ENCODE data around the gene CDH4. TPM values are rescaled to one million over a fixed set of nuclear protein-coding genes. Genes with fewer than 3 reads are reported as not detected.

Gene CDH4
- total and polyA plus RNA-seq, 9 of the 15 experiments (the other 6 are each of a cell fraction or from before 2014, with no cell fraction given) = 0.04 TPM; not detected in 8

DNA sequence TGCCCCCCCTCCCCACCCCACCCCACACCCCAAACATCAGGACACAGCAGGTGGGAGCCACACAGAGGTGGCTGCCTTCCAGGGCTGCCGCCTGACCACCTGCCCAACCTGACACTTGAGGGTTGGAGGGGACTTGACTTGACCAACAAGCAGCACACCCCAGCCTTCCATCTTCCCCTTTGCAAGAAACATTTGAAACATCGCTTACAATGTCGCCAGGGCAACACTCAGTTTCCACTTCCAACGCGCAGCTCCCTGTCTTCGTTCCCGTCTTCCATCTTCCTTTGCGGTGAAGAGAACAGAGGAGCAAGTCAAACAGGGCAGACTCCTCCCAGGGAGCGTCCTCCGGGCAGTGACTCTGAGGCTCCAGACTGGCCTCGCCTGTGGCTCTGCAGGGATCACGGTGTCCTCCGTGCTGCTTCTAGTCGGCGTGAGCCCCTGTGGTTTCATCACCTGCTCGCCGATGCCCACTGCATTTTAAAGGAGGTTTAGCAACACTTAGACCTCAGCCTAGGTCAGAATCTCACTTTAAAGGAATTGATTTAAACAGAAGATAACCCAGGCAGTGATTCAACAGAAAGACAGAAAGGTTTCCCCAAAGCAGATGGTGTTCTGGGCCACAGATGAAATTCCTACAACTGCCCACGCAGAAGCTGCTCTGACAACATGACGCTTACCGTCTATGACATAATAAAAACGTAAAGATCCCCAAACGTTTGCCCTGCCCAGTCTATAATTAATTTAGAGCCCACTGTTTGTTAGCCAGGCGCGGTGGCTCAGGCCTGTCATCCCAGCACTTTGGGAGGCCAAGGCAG is 682.9 kb downstream of the CDH4 start:
- no peaks in the 10 kb centered on the region for H3K9me1 ChIP-seq (ENCODE audit: control insufficient read depth, insufficient read depth, low read length)
- DNase-seq (ENCODE audit: extremely low read depth in 1 of 4, low spot score in 3 of 4) (no peak), FAIRE-seq (no peak), ATAC-seq (no peak)
- H4K20me1 ChIP-seq (replicated peaks; ENCODE audit: control insufficient read depth, insufficient read depth, low read length) = peaks cover 13% of the 10 kb centered on the region
- H3K4me1 ChIP-seq (replicated peaks in 1 of 2; ENCODE audit: control insufficient read depth in 2 of 2, insufficient read depth in 2 of 2, low read length in 2 of 2) = peaks cover 0 to 22% of the 10 kb centered on the region in 2 experiments; a peak in 2 of 5 replicates
- H3K4me3 ChIP-seq = no peak overlapping the region
- H2AFZ ChIP-seq (ENCODE audit: low read depth, low read length) = no peak overlapping the region
- POLR2A ChIA-PET = no interaction called here
- peaks cover 14 to 71% of the 10 kb centered on the region in 2 experiments for H3K27me3 ChIP-seq (ENCODE audit: control insufficient read depth in 2 of 2, insufficient read depth in 2 of 2, low read length in 2 of 2)
- BruUV-seq (replicated peaks) = no TSS peak
- no peaks in the 10 kb centered on the region; the same call in 1 of the 2 replicates for H3K9me3 ChIP-seq (replicated peaks; ENCODE audit: control insufficient read depth, insufficient read depth, low read depth, low read length)
- no peaks in the 10 kb centered on the region for H3K79me2 ChIP-seq (ENCODE audit: control insufficient read depth, insufficient read depth, low read length)
- H3K4me2 ChIP-seq (ENCODE audit: insufficient read depth, low read length) = no peak overlapping the region
- H3K9ac ChIP-seq (ENCODE audit: insufficient read depth in 1 of 2, low read depth in 2 of 2, low read length in 2 of 2) = no peak overlapping the region
- CTCF ChIA-PET (ENCODE audit: low intra/inter-chr PET ratio) = no interaction called here
- H3K36me3 ChIP-seq (ENCODE audit: control insufficient read depth, insufficient read depth, low read length) = no peaks in the 10 kb centered on the region
- 15% methylated on average over 23 of the region's 24 CpGs for WGBS (ENCODE audit: insufficient coverage, low coverage, missing lambda C conversion rate)
- H3K27ac ChIP-seq (ENCODE audit: extremely low read depth, low read depth, low read length) = no peak overlapping the region
- in situ Hi-C loops (cut with MboI) = no loop called here
- intact Hi-C loops (cut with micrococcal nuclease) = no loop called here
- TF ChIP-seq RCOR1 (IDR thresholded peaks at IDR 0.05; ENCODE audit: borderline replicate concordance in 1 of 2, low read depth in 2 of 2, low read length in 2 of 2) (no peak), ZFP36 (IDR thresholded peaks at IDR 0.05; ENCODE audit: low read depth, low read length, partially characterized antibody) (no peak), CREM (IDR thresholded peaks at IDR 0.05; ENCODE audit: low read depth) (peak; percentile 22; the same call in 1 of the 2 replicates), TAF1 (IDR thresholded peaks at IDR 0.05; ENCODE audit: control insufficient read depth, extremely low read depth, insufficient read depth, low read length, severe bottlenecking) (no peak)
- TF ChIP-seq, protein P1, sequence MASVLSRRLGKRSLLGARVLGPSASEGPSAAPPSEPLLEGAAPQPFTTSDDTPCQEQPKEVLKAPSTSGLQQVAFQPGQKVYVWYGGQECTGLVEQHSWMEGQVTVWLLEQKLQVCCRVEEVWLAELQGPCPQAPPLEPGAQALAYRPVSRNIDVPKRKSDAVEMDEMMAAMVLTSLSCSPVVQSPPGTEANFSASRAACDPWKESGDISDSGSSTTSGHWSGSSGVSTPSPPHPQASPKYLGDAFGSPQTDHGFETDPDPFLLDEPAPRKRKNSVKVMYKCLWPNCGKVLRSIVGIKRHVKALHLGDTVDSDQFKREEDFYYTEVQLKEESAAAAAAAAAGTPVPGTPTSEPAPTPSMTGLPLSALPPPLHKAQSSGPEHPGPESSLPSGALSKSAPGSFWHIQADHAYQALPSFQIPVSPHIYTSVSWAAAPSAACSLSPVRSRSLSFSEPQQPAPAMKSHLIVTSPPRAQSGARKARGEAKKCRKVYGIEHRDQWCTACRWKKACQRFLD (CRISPR knock-in tag; IDR thresholded peaks at IDR 0.05) = no peak
